H1 (cell line): Measurements from ENCODE around the gene KCNJ16. TPM values are rescaled to one million over a fixed set of nuclear protein-coding genes. Genes with fewer than 3 reads are reported as not detected.

ENCODE experiments used
- polyA plus RNA-seq, 7 experiments: library from polyadenylated mRNA; depleted of rRNA in 3 of 7; stranded (reverse) in 5 of 7; unstranded in 2 of 7; fragments of >200 nt in 5 of 7; fragments of 200-250 nt in 2 of 7; gene quantifications; 1 replicate in 5 of 7; 2 replicates in 1 of 7; 4 replicates in 1 of 7; pipeline versions ENCODE4 v1.2.1 to v1.2.3, GENCODE V29; 2011 to 2013; ENCODE audit warnings: missing spikeins in 2 of 7, mixed read lengths in 2 of 7
- total RNA-seq: library from RNA; stranded (reverse); fragmentation: NEBNext Ultra II Directional; extraction: Animal tissue kit (Norgen Biotek cat#: 25700); gene quantifications from 2 replicates; pipeline ENCODE4 v1.2.1, GENCODE V29; 2021

Gene KCNJ16
- total and polyA plus RNA-seq, 2 of the 8 experiments (the other 6 are each of a cell fraction or from before 2014, with no cell fraction given), result not detected

Other genes with a start within 250 kb of the KCNJ16 start
- gene KCNJ2, start 94.3 kb downstream of the KCNJ16 start, total RNA-seq, result 0.59 and 0.76 TPM in 2 replicates
- gene KCNJ2, start 94.3 kb downstream of the KCNJ16 start, polyA plus RNA-seq (2011; rRNA removed), result 0.16 and 0.23 TPM in 2 replicates